Prostate gland (tissue), 2 donors: ENCODE measurements around the gene WASHC1.
"Not testable (repeated sequence)": the region's sequence is repeated elsewhere in the genome, so short reads cannot be mapped to it uniquely, and the experiment has no call there.

Experiments used
- POLR2A ChIP-seq: fragments of 450-650 bp; IDR thresholded peaks from one replicate; pipeline ENCODE4 v1.6.1; 2016; ENCODE audit warnings: antibody characterized with exemption, mild to moderate bottlenecking
- POLR2AphosphoS5 ChIP-seq: sonication (generic); formaldehyde crosslinking; IDR thresholded peaks from one replicate; pipeline ENCODE4 v1.6.1; 2017; ENCODE audit warnings: antibody characterized with exemption
- TF ChIP-seq, protein P1 (sequence below), 4 experiments: fragments of 200-600 bp in 2 of 4; fragments of 450-650 bp in 2 of 4; sonication (generic) in 2 of 4; IDR thresholded peaks; 1 replicate in 3 of 4; 2 replicates in 1 of 4; pipeline ENCODE4 v1.5.1; 2016 to 2019; ENCODE audit warnings: antibody characterized with exemption in 4 of 4, mild to moderate bottlenecking in 2 of 4, moderate library complexity in 2 of 4

DNA sequence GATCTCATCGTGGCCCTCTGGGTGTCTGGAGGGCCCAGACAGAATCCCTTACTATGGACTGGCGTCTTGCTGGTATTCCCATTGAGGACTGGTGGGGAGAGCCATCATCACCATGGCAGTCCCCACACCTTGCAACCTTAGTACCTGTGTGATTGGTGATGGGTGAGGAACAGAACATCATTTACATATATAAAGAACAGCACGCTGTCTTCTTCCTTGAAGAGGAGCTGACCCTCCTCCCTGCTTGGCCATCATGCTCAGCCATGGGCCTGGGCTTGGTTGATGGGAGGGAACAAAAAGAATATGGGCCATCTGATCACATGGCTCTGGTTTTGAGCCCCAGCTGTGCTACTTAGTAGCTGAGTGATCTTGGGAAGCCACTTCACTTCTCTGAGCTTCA is 13.9 kb upstream of the WASHC1 start:
- TF ChIP-seq, protein P1, sequence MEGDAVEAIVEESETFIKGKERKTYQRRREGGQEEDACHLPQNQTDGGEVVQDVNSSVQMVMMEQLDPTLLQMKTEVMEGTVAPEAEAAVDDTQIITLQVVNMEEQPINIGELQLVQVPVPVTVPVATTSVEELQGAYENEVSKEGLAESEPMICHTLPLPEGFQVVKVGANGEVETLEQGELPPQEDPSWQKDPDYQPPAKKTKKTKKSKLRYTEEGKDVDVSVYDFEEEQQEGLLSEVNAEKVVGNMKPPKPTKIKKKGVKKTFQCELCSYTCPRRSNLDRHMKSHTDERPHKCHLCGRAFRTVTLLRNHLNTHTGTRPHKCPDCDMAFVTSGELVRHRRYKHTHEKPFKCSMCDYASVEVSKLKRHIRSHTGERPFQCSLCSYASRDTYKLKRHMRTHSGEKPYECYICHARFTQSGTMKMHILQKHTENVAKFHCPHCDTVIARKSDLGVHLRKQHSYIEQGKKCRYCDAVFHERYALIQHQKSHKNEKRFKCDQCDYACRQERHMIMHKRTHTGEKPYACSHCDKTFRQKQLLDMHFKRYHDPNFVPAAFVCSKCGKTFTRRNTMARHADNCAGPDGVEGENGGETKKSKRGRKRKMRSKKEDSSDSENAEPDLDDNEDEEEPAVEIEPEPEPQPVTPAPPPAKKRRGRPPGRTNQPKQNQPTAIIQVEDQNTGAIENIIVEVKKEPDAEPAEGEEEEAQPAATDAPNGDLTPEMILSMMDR (IDR thresholded peaks at IDR 0.05), result not testable (repeated sequence)
- not testable (repeated sequence) for TF ChIP-seq POLR2A, POLR2AphosphoS5
